AG09309 (cell line): ENCODE data around the gene SMIM24.

Experiments
- DNase-seq: peaks from one replicate; pipeline ENCODE4 v3.0.0-alpha.2; 2010; ENCODE audit warnings: low read depth
- H3K4me3 ChIP-seq: 2 replicates; pipeline ENCODE4 v1.5.1; 2011; ENCODE audit warnings: mild to moderate bottlenecking, low read depth, low read length, moderate library complexity; ENCODE audit not compliant: control insufficient read depth
- CTCF ChIP-seq: IDR thresholded peaks from 2 replicates; pipeline ENCODE4 v1.5.1; 2011; ENCODE audit warnings: mild to moderate bottlenecking, low read depth, low read length, inconsistent platforms; ENCODE audit not compliant: insufficient read depth, control insufficient read depth; ENCODE audit errors: missing control alignments

Gene SMIM24

GRCh38 chr19:3496392-3497273 is 16.3 kb upstream of the SMIM24 start:
- H3K4me3 ChIP-seq, result no peak overlapping the region
- no peak for DNase-seq
- TF ChIP-seq CTCF, result no peak

GRCh38 chr19:3494559-3494958 is 14.2 kb upstream of the SMIM24 start:
- no peak for TF ChIP-seq CTCF
- no peak overlapping the region for H3K4me3 ChIP-seq
- DNase-seq, result no peak

DNA sequence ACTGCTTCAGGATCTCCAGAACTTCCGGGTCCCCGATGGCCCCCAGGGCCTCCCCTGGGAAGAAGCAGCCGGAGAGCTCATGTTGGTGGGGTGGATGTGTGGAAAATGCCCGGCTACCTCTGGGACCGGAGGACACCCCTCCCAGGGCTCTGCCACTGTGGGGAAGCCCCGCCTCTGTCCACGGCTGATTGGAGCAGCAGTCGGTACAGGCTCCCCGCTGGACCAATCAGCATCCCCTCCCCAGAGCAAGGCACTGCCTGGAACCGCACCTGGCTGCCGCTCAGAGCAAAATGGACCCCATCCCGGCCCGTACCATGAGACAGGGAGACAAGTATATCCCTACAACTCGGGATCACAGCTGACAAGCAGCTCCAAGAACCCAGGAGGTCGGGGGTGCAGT is 13.7 kb upstream of the SMIM24 start:
- DNase-seq, result no peak
- no peak for TF ChIP-seq CTCF
- no peak overlapping the region for H3K4me3 ChIP-seq

DNA sequence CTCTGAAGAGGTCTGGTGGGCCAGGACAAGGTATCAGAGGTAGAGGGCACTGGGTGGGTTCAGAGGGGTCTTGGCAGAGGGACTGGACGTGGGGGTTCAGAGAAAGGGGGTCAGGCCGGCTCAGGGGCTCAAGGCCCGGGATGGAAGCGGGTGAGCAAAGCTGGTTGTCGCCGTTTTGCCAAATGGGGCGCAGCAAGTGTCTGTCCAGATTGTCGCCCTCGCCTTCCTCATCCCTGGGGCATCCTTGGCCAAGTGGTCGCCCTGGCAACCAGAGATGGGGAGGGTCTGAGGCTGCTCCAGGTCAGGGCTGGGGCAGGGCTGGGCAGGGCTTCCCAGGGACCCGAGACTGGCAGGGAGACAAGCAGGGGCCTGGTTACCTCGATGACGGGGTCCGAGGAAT is 13.3 kb upstream of the SMIM24 start:
- no peak overlapping the region for H3K4me3 ChIP-seq
- DNase-seq, result no peak
- TF ChIP-seq CTCF, result no peak

- TF ChIP-seq CTCF, result no peak
- no peak for DNase-seq
- H3K4me3 ChIP-seq, result no peak overlapping the region
Observed at GRCh38 chr19:3492919-3493318, 12.6 kb upstream of the SMIM24 start.

GRCh38 chr19:3492131-3492839 is 12.0 kb upstream of the SMIM24 start:
- no peak overlapping the region for H3K4me3 ChIP-seq
- DNase-seq, result no peak
- TF ChIP-seq CTCF, result no peak
